NCI-H2081 (cell line): ENCODE data around the gene EXOSC10.
"Not testable (repeated sequence)": the region's sequence is repeated elsewhere in the genome, so short reads cannot be mapped to it uniquely, and the experiment has no call there.

Source experiments
- DNase-seq, 2 experiments: peaks; one replicate each; lab custom pipeline; 2025; lab: John Stamatoyannopoulos, UW

EXOSC10 gene

DNA sequence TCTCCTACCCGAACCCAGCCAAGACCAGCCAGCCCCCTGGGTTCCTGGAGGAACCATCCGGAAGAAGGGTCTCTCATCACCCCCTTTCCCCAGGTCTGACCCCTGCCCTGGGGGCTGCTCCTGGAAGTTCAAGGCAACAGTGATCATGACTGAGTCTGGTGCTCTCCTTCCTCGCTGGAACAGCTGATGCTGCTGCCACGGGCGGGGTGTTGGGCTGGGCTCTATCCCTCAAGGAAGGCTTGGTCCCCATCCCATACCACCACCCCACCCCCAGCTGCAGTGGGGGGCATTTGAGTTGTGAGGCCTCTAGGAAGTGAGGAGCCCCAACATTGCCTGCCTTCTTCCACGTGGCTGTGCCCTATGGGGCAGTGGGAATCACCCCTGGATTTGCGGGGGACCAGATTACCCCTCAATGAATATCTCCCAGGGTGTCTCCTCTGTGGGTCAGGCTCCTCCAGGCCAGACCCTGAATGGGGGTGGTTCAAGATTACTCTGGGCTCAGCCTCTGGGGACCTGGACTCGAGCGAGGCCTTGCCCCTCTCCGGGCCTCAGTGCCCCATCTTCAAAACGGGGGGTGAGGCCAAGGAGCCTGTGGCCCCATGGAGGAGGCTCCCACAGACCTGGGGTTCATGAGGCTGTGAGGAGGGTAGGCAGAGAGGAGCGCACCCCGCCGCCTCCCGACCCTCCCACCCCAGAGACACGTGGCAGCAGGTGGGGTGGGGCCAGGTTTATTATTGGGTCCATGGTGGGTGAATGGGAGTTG, 55.4 kb downstream of the EXOSC10 start:
- no peak for DNase-seq

DNA sequence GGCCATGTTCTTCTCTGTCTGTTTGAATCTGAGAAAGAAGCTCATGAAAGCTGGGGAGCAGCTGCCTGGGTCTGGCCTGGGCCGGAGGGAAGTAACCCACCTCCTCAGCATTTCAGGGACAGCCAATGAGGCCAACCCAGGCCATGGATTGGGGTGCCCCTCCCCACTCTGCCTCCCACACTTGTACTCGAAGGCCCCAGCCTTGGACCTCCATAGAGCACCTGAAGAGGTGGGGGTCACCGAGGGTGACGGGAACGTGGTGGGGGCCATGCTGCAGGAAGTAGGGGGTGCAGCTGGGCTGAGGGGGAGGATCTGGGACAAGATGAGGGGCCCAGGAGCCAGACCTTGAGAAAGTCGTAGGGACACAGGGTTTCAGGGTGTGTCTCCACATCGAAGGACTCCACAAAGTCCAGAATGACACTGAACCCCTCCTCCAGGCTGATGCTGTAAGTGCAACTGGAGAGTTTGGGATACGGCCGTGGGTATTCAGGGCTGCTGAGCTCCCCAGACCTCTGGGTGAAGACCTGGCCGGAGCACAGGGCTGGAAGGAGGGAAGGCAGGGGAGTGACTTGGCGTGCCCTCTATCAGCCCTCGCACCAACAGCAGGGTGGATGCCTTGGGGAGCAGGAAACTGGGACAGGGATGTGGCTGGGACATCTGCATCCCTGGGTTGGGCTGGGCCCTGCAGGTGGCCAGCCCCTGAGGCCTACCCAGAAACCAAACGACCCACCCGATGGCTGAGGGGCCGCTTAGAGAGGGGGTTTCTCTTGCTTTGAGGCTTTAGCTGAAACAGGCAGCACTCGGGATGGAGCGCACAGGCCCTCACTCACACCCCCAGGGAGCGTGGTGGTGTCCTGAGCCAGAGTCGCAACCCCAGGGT, 56.4 kb downstream of the EXOSC10 start:
- no peak for DNase-seq

DNA sequence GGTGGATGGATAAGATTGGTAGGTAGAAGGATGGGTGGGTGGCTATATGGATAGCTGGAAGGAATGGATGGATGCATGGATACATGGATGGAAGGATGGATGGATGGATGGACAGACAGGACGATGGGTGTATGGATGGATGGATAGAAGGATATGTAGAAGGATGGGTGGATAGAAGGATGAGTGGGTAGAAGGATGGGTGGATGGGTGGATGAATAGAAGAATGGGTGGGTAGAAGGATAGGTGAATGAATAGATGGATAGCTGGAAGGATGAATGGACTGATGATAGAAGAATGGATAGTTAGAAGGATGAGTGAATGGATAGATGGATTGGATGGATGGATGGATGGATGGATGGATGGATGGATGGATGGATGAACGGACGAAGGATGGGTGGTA, 57.6 kb downstream of the EXOSC10 start:
- DNase-seq: no peak

DNA sequence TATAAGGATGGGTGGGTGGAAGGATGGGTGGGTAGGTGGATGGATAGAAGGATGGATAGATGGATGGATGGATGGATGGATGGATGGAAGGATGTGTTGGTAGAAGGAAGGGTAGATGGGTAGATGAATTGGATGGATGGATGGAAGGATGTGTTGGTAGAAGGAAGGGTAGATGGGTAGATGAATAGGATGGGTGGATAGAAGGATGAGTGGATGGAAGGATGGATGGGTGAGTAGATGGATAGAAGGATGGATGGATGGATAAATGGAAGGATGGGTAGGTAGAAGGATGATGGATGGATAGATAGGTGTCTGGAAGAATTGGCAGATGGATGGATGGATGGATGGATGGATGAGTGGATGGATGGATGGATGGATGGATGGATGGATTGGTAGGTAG, 58.6 kb downstream of the EXOSC10 start:
- DNase-seq: no peak

DNA sequence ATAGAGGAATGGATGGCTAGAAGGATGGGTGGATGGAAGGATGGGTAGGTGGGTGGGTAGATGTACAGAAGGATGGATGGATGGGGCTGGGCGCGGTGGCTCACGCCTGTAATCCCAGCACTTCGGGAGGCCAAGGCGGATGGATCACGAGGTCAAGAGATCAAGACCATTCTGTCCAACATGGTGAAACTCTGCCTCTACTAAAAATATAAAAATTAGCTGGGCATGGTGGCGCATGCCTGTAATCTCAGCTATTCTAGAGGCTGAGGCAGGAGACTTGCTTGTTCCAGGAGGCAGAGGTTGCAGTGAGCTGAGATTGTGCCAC, 59.6 kb downstream of the EXOSC10 start:
- DNase-seq: not testable (repeated sequence)

DNA sequence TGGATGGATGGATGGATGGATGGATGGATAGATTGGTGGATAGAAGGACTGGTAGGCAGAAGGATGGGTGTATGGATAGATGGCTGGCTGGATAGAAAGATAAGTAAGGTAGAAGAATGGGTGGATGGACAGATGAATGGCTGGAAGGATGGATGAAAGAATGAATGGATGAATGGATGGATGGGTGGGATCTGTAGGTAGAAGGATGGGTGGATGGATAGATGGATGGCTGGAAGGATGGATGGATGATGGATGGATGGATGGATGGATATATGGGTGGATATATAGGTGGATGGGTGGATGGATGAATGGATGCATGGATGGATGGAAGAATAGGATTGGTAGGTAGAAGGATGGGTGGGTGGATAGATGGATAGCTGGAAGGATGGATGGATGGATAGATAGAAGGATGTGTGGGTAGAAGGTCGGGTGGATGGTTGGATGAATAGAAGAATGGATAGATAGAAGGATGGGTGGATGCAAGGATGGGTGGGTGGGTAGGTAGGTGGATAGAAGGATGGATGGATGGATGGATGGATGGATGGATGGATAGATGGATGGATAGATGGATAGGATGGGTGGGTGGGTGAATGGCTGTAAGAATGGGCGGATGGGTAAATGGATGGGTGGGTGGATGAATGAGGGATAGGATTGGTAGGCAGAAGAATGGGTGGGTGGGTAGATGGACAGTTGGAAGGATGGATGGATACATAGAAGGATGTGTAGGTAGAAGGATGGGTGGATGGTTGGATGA, 60.1 kb downstream of the EXOSC10 start:
- no peak for DNase-seq

DNA sequence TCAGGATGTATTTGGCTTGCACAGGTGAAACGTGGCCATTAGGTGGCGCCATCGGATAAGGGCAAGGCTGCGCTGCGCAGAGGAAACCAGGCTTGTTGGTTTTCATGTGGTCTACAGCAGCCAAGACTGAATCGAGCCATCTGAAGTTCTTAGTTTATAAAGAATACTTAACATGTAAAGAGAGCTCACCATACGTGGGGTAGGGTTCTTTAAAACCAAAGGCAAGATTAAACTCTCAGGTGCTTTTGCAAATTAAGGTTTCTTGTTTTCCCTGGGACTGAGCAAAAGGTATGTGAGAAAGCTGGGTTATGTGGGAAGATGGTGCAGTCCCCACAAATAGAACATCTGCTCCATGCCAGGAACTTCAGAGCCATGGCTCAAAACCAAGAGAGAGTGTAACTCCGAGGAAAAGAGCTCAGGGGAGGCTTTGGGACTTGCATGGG, 61.9 kb downstream of the EXOSC10 start:
- peak; percentile 80 to 84 for DNase-seq

DNA sequence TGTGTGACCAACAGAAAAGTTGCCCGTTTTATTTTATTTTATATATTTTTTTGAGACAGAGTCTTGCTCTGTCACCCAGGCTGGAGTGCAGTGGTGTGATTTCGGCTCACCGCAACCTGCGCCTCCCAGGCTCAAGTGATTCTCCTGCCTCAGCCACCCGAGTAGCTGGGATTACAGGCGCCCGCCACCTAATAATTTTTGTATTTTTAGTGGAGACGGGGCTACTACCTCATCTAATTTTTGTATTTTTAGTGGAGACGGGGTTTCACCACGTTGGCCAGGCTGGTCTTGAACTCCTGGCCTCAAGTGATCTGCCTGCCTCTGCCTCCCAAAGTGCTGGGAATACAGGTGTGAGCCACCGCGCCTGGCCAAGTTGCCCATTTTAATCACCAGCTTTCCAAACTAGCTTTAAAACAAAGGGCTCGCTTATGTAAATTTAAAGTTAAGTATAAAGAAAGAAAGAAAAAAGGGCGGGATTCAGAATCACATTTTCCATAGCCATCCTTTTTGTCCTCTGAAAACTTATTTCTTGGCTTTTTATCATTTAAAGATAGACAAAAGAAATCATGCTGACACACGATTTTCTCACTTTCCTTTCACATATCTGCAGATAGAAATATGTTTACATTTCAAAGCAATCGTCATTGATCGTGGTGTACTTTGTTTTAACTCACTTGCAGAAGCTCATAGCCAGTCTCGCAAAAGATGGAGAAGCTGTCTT, 62.5 kb downstream of the EXOSC10 start:
- not testable (repeated sequence) for DNase-seq

DNA sequence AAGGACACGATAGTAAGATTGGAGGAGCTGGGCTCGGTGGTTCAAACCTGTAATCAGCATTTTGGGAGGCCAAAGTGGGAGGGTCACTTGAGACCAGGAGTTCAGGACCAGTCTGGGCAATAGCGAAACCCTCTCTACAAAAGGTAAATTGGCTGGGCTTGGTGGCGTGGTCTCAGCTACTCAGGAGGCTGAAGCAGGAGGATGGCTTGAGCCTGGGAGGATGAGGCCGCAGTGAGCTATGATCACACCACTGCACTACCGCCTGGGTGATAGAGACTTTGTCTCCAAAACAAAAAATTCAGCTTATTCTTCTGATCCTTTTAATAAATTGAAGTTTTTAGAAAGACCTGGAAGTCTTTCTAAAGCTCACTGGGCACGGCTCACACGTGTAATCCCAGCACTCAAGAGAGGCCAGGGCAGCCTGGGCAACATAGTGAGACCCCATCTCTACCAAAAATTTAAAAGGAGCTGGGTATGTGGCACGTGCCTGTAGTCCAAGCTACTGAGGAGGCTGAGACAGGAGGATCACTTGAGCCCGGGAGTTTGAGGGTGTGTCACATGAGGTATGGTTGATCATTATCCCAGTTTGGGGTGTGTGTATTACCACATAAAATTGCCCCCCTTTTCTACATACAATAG, 67.9 kb downstream of the EXOSC10 start:
- no peak for DNase-seq

DNA sequence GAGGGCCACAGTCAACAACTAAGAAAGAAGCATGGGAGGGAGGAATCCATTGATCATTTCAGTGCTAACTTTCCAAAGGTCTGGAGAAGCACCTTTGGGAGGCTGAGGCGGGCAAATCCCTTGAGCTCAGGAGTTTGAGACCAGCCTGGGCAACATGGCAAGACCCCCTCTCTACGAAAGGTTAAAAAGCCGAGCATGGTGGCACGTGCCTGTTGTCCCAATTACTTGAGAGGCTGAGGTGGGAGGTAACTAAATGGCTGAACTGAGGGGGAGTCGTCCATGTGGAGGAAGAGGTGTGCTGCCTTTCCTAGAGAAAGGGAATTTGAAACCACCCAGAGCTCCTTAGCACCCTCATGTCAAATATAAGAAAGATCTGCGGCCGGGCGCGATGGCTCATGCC, 68.8 kb downstream of the EXOSC10 start:
- DNase-seq: no peak

DNA sequence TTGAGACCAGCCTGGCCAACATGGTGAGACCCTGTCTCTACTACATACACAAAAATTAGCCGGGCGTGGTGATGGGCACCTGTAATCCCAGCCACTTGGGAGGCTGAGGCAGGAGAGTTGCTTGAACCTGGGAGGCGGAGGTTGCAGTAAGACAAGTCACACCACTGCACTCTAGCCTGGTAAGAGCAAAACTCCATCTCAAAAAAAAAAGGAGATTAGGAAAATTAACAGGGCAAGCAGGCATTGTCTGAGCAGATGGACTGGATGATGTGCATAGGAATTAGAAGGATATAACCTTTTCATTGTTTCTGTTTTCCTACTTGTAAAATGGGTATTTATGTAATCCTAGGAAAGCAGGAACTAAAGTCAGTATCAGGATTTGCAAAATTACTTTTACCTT, 71.7 kb downstream of the EXOSC10 start:
- no peak for DNase-seq

DNA sequence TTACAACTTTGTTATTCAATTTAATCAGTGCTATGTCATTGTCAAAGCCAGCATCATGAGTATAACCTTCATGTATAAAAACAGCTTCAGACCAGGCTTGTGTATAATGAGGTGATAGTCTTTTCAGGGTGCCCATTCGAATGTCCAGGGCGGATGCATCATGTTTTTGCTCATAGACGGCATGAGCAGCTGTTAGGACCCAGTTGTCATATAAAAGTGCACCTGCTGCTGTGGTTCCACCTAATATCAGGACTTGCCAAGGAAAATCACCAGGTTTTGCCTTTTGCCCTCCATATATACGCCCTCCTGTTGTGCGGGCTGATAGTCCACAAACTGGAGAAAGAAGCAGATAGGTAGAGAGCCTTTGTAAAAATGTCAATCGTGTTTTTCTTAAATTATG, 72.4 kb downstream of the EXOSC10 start:
- no peak for DNase-seq

DNA sequence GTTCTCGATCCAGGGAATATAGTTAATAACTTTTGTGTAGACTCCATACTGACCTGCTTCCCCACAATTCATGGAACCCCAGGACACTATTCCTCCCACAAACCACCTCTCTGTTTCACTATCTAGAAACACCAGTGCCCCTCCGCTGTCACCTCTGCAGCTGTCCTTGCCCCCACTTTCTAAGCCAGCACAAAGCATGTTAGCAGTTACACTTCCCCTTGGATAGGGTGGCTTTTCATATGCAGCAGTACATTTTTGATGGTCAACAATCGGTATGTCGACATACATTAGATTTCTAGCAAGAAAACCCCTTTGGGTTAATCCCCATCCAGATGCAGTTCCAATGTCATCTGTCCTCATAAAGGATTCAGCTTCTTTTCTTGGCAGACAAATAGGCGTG, 72.8 kb downstream of the EXOSC10 start:
- no peak for DNase-seq

DNA sequence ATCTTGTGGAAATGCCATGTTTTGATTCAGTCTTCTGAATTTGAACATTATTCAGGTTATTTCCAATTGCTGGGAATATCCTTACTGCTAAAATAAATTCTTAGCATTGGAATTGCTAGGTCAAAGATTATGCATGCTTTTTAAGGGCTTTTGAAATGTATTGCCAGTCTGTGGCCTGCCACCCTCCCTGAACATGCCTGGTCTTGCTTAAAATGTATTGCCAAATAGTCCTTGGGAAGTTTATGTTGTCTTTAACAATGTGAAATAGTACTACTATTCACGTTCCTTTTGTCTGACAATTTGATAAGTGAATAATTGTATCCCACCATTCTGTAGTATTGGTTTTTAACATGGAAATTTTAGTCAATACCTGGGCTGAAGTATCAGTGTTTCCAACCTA, 73.6 kb downstream of the EXOSC10 start:
- no peak for DNase-seq

DNA sequence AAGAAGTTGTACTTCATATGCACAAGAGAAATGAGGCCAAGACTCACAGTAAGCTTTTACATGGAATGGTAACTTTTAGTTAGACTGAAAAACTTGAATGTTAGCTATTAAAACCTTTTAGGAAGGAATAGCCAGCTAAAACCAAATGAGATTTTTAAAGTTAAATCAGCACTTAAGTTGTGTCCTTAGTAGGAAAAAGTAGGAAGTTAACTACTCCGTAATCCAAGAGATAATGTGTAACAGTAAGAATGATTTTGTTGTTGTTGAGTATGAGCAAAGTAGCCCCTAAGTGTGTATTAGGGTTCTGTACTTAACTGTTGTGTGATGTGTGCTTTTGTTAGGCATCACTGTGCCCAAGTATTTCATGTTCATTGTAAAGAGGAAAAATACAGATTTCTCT, 74.1 kb downstream of the EXOSC10 start:
- no peak for DNase-seq

DNA sequence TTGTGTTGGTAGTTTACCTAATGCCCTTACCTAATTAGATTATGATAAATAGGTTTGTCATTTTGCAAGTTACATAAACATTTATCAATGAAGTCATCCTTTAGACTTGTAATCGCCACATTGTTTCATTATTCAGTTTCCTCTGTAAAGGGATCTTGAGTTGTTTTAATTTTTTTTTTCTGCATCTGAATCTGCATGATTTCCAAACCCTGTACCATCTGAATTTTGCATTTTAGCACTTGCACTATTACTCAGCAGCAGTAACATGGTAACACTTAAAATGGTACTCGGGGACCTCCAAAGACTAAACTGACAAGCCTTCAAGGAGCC, 74.8 kb downstream of the EXOSC10 start:
- DNase-seq: no peak

DNA sequence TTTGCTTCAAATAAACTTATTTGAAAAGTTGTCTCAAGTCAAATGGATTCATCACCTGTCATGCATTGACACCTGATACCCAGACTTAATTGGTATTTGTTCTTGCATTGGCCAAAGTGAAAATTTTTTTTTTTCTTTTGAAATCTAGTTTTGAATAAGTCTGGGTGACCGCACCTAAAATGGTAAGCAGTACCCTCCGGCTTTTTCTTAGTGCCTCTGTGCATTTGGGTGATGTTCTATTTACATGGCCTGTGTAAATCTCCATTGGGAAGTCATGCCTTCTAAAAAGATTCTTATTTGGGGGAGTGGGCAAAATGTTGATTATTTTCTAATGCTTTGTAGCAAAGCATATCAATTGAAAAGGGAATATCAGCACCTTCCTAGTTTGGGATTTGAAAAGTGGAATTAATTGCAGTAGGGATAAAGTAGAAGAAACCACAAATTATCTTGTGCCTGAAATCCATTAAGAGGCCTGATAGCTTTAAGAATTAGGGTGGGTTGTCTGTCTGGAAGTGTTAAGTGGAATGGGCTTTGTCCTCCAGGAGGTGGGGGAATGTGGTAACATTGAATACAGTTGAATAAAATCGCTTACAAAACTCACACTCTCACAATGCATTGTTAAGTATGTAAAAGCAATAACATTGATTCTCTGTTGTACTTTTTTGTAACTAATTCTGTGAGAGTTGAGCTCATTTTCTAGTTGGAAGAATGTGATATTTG, 75.4 kb downstream of the EXOSC10 start:
- no peak for DNase-seq

DNA sequence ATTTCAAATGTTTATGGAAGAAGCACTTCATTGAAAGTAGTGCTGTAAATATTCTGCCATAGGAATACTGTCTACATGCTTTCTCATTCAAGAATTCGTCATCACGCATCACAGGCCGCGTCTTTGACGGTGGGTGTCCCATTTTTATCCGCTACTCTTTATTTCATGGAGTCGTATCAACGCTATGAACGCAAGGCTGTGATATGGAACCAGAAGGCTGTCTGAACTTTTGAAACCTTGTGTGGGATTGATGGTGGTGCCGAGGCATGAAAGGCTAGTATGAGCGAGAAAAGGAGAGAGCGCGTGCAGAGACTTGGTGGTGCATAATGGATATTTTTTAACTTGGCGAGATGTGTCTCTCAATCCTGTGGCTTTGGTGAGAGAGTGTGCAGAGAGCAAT, 76.5 kb downstream of the EXOSC10 start:
- no peak for DNase-seq

DNA sequence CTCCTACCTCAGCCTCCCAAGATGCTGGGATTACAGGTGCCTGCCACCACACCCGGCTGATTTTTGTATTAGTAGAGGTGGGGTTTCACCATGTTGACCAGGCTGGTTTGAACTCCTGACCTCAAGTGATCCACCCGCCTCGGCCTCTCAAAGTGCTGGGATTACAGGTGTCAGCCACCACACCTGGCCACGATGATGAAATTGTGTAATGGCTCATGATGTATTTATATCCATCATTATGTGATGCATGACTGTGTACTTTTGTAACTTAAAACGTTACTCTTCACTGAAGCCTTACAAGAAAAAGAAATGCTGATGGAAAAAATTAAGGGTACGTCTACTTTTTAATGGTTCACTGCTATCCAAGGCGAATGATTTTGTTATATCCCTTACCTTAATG, 79.7 kb downstream of the EXOSC10 start:
- DNase-seq: no peak

DNA sequence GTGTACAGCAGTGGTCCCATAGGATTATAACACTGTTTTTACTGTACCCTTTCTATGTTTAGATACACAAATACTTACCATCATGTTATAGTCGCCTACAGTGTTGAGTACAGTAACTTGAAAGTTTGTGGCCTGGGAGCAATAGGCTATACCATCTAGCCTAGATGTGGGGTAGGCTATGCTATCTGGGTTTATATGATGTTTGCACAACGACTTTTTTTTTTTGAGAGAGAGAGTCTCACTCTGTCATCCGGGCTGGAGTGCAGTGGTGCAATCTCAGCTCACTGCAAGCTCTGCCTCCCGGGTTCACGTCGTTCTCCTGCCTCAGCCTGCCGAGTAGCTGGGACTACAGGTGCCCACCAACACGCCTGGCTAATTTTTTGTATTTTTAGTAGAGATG, 80.3 kb downstream of the EXOSC10 start:
- not testable (repeated sequence) for DNase-seq
